H1 (cell line): ENCODE results near the gene SLC6A19. TPM values are rescaled to one million over a fixed set of nuclear protein-coding genes. Genes with fewer than 3 reads are reported as not detected.

Experiments used
- polyA plus RNA-seq, 7 experiments: library from polyadenylated mRNA; depleted of rRNA in 3 of 7; stranded (reverse) in 5 of 7; unstranded in 2 of 7; fragments of >200 nt in 5 of 7; fragments of 200-250 nt in 2 of 7; gene quantifications; 1 replicate in 5 of 7; 2 replicates in 1 of 7; 4 replicates in 1 of 7; pipeline versions ENCODE4 v1.2.1 to v1.2.3, GENCODE V29; 2011 to 2013; ENCODE audit warnings: missing spikeins in 2 of 7, mixed read lengths in 2 of 7
- total RNA-seq: library from RNA; stranded (reverse); fragmentation: NEBNext Ultra II Directional; extraction: Animal tissue kit (Norgen Biotek cat#: 25700); gene quantifications from 2 replicates; pipeline ENCODE4 v1.2.1, GENCODE V29; 2021
- TF ChIP-seq, protein P1 (sequence below): IDR thresholded peaks from 2 replicates; pipeline ENCODE4 v1.6.1; 2012; ENCODE audit warnings: low read length, inconsistent platforms

The SLC6A19 gene
- total and polyA plus RNA-seq, 2 of the 8 experiments (the other 6 are each of a cell fraction or from before 2014, with no cell fraction given): 0.02 TPM; not detected in 1

DNA sequence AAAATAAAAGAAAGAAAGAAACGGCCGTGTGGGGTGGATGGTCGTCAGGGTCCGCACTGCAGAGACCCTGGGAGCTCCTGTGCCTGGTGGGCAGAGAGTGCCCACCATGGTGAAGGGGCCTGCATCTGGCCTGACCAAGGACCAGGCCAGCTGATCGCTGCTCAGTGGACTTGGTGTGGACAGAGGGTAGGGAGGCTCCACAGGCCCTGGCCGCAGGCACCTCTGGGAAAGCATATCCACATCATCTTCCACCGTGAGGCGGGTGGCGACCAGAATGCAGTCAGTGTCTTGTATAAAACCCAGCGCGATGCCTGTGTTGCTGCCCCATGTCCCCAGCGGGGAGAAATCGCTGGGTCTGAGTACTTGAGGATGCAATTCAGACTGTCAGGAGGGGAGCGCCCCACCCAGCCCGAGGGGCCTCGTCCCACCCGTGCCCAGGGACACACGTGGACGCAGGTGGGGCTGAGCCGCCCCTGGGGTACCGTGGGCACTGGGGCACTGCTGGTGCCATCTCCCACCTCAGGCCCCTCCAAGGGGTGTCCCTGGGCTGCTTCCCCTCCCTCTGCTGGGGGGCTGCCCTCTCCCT lies 27.8 kb upstream of the SLC6A19 start (continued):
- TF ChIP-seq, protein P1, sequence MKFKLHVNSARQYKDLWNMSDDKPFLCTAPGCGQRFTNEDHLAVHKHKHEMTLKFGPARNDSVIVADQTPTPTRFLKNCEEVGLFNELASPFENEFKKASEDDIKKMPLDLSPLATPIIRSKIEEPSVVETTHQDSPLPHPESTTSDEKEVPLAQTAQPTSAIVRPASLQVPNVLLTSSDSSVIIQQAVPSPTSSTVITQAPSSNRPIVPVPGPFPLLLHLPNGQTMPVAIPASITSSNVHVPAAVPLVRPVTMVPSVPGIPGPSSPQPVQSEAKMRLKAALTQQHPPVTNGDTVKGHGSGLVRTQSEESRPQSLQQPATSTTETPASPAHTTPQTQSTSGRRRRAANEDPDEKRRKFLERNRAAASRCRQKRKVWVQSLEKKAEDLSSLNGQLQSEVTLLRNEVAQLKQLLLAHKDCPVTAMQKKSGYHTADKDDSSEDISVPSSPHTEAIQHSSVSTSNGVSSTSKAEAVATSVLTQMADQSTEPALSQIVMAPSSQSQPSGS: no peak
